HepG2 (cell line): Measurements from ENCODE around the gene ZNF341. TPM values are rescaled to one million over a fixed set of nuclear protein-coding genes. Genes with fewer than 3 reads are reported as not detected.

ENCODE experiments used
- CREBL2 ChIP-seq: sonication (generic); formaldehyde crosslinking; IDR thresholded peaks from 2 replicates; pipeline ENCODE4 v1.8.1; 2023; ENCODE audit warnings: missing genetic modification reagents, mild to moderate bottlenecking, borderline replicate concordance
- DMAP1 ChIP-seq: IDR thresholded peaks from 2 replicates; pipeline ENCODE4 v1.6.1; 2016
- HDAC6 ChIP-seq: fragments of 200-600 bp; sonication (generic); IDR thresholded peaks from 2 replicates; pipeline ENCODE4 v1.7.0; 2017; ENCODE audit warnings: mild to moderate bottlenecking, antibody characterized with exemption, low read length, low read depth
- HES4 ChIP-seq: sonication (generic); formaldehyde crosslinking; IDR thresholded peaks from 2 replicates; pipeline ENCODE4 v1.9.0; 2021; ENCODE audit warnings: mild to moderate bottlenecking, missing genetic modification reagents, borderline replicate concordance
- HMG20B ChIP-seq: conservative IDR thresholded peaks from 2 replicates; pipeline ENCODE4 v1.6.1; 2016; ENCODE audit warnings: missing genetic modification reagents, missing compliant biosample characterization
- MIER3 ChIP-seq: IDR thresholded peaks from 2 replicates; pipeline ENCODE4 v1.6.1; 2016; ENCODE audit warnings: missing compliant biosample characterization, borderline replicate concordance
- MTF1 ChIP-seq: sonication (generic); formaldehyde crosslinking; IDR thresholded peaks from 2 replicates; pipeline ENCODE4 v1.5.0; 2020; ENCODE audit warnings: missing genetic modification reagents
- PAX8 ChIP-seq: sonication (generic); formaldehyde crosslinking; IDR thresholded peaks from 2 replicates; pipeline ENCODE4 v1.8.0; 2022; ENCODE audit warnings: mild to moderate bottlenecking, missing genetic modification reagents, borderline replicate concordance
- RFXANK ChIP-seq: IDR thresholded peaks from 2 replicates; pipeline ENCODE4 v1.6.1; 2016
- YY1 ChIP-seq: IDR thresholded peaks from 2 replicates; pipeline ENCODE4 v1.6.1; 2011; ENCODE audit warnings: low read length, low read depth, moderate library complexity, mild to moderate bottlenecking; ENCODE audit not compliant: insufficient read depth, insufficient replicate concordance
- ZBTB2 ChIP-seq: sonication (generic); formaldehyde crosslinking; IDR thresholded peaks from 2 replicates; pipeline ENCODE4 v1.8.0; 2022; ENCODE audit warnings: low read depth, missing genetic modification reagents
- ZBTB34 ChIP-seq: sonication (generic); formaldehyde crosslinking; IDR thresholded peaks from 2 replicates; pipeline ENCODE4 v1.8.0; 2022; ENCODE audit warnings: mild to moderate bottlenecking, missing genetic modification reagents
- ZBTB39 ChIP-seq: sonication (generic); formaldehyde crosslinking; IDR thresholded peaks from 2 replicates; pipeline ENCODE4 v1.5.0; 2020; ENCODE audit warnings: missing genetic modification reagents
- ZBTB49 ChIP-seq: sonication (generic); formaldehyde crosslinking; IDR thresholded peaks from 2 replicates; pipeline ENCODE4 v1.4.0; 2020; ENCODE audit warnings: missing genetic modification reagents, borderline replicate concordance
- ZBTB7A ChIP-seq: sonication (generic); formaldehyde crosslinking; IDR thresholded peaks from 2 replicates; pipeline ENCODE4 v1.8.0; 2022; ENCODE audit warnings: mild to moderate bottlenecking, missing genetic modification reagents
- ZFP41 ChIP-seq: sonication (generic); formaldehyde crosslinking; IDR thresholded peaks from 2 replicates; pipeline ENCODE4 v1.4.0; 2020; ENCODE audit warnings: mild to moderate bottlenecking, missing genetic modification reagents, borderline replicate concordance
- ZNF253 ChIP-seq: sonication (generic); formaldehyde crosslinking; IDR thresholded peaks from 2 replicates; pipeline ENCODE4 v1.8.0; 2022; ENCODE audit warnings: mild to moderate bottlenecking, missing genetic modification reagents, borderline replicate concordance
- ZNF292 ChIP-seq: sonication (generic); formaldehyde crosslinking; IDR thresholded peaks from 2 replicates; pipeline ENCODE4 v1.8.1; 2022; ENCODE audit warnings: mild to moderate bottlenecking, low read depth, missing genetic modification reagents, borderline replicate concordance
- ZNF329 ChIP-seq: sonication (generic); formaldehyde crosslinking; IDR thresholded peaks from 2 replicates; pipeline ENCODE4 v1.9.0; 2021; ENCODE audit warnings: low read depth, mild to moderate bottlenecking, missing genetic modification reagents
- ZNF564 ChIP-seq: sonication (generic); formaldehyde crosslinking; IDR thresholded peaks from 2 replicates; pipeline ENCODE4 v1.8.1; 2023; ENCODE audit warnings: mild to moderate bottlenecking, missing genetic modification reagents
- polyA plus RNA-seq, 8 experiments: library from polyadenylated mRNA; depleted of rRNA in 3 of 8; stranded (reverse) in 7 of 8; unstranded in 1 of 8; fragments of >200 nt; fragmentation: Illumina TruSeq in 4 of 8; extraction: Trizol in 4 of 8; gene quantifications; 2 replicates each; pipeline versions ENCODE4 v1.2.1 to v1.2.3, GENCODE V29; 2011 to 2016; ENCODE audit warnings: low read depth in 4 of 8, missing spikeins in 1 of 8, mixed read lengths in 1 of 8; ENCODE audit not compliant: insufficient read depth in 1 of 8
- total RNA-seq, 5 experiments: library from RNA; depleted of rRNA; stranded (reverse); fragments of >200 nt; fragmentation: Illumina TruSeq; extraction: Trizol; gene quantifications; 2 replicates each; pipeline ENCODE4 v1.2.3, GENCODE V29; 2016; ENCODE audit warnings: low read depth in 1 of 5

ZNF341 gene
- total and polyA plus RNA-seq, 2 of the 13 experiments (the other 11 are each of a cell fraction or from before 2014, with no cell fraction given) = 1.1 to 2.2 TPM

- TF ChIP-seq ZBTB49 (CRISPR knock-in tag) (no peak), ZBTB34 (CRISPR knock-in tag) (peak; percentile 87), ZFP41 (CRISPR knock-in tag) (0 out of 2 replicates have a peak, but pooled peaks have one; percentile 34), RFXANK (CRISPR knock-in tag) (no peak), ZNF329 (CRISPR knock-in tag) (no peak), ZNF253 (CRISPR knock-in tag) (no peak), HES4 (CRISPR knock-in tag) (no peak), MTF1 (CRISPR knock-in tag) (no peak), ZBTB2 (CRISPR knock-in tag) (no peak), ZBTB39 (CRISPR knock-in tag) (peak; percentile 96), HMG20B (CRISPR knock-in tag) (0 out of 2 replicates have a peak, but pooled peaks have one; percentile 30), DMAP1 (CRISPR knock-in tag) (0 out of 2 replicates have a peak, but pooled peaks have one; percentile 47), CREBL2 (CRISPR knock-in tag) (no peak), YY1 (no peak), ZBTB7A (no peak), ZNF564 (no peak), MIER3 (no peak; the same call in 1 of the 2 replicates), ZNF292 (CRISPR knock-in tag) (peak; percentile 40), PAX8 (CRISPR knock-in tag) (no peak), HDAC6 (no peak)
Observed at GRCh38 chr20:33724439-33725094, 7.2 kb upstream of the ZNF341 start (continued).
